ENCODE results near the gene DPM1. TPM values are rescaled to one million over a fixed set of nuclear protein-coding genes. Genes with fewer than 3 reads are reported as not detected.

The DPM1 gene
- 148 and 156 TPM in 2 replicates for total RNA-seq (2014; rRNA removed; shearing (Covaris generic))

GRCh38 chr20:50957798-50958614 is at the start of gene DPM1:
DPM1 (minus strand) TSS chr20:50958532; CDS start chr20:50958523, 9 bp downstream.
- DNase-seq (ENCODE audit: low spot score): no peak
- in situ Hi-C loops (cut with HindIII; ENCODE audit: low sequenced_read_pairs): no loop called here

DNA sequence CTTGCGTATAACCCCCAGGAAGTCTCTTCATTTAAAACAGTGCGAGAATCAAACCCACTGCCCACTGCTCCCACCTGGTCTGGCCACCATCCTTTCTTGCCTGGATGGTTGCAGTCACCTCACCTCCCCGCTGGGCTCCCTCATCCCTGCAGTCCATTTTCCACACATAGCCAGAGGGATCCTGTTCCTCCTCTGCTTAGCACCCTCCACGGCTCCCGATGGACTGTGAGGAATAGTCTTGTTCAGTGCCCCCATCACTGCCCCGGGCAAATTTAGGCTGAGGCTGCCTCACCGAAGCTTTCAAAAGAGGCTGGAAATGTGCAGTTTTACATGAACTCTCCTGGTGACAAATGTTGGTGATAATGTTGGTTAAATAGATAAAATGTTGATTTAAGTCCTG is 46.9 kb upstream of the DPM1 start:
- no peak for DNase-seq (ENCODE audit: low spot score)
- in situ Hi-C loops (cut with HindIII; ENCODE audit: low sequenced_read_pairs): loop anchor here (10.0 kb wide), 1 partner anchor 320 kb away; no protein-coding TSS in a partner anchor

DNA sequence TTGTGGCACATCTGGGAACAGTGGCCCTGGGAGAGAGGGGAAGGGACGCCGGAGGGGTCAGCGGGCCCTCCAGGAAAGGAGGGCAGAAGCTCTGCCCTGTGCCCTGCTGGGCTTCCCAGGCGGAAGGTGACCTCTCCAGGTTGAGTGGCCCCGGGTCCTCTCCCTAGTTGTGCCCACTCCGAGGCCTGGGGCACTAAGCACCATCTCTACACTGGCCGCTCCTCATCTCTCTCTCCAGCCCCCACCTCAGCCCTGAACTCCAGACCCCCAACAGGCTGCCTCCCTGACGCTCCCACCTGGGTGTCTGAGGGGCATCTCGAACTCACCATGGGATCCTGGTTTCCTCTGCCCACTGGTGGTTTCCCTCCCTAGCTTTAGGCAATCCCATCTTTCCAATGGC is 46.4 kb upstream of the DPM1 start:
- no peak for DNase-seq (ENCODE audit: low spot score)
- in situ Hi-C loops (cut with HindIII; ENCODE audit: low sequenced_read_pairs): loop anchor here (10.0 kb wide), 1 partner anchor 320 kb away; no protein-coding TSS in a partner anchor

DNA sequence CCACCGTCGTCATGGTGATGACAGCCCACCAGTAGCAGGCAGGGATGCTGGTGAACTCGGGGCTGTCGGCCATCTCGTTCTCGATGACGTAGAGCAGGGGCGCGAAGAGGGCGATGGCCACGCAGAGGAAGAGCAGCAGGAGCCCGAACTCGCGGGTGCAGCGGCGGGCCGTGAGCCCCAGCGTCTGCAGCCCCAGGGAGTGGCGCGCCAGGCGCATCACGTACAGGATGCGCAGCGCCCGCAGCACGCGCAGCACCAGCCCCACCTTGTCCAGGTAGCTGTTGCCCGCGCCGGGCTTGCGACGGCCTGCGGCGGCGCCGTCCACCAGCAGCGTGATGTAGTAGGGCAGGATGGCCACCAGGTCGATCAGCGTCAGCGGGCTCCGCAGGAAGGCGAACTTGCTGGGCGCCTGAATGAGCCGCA is 46.0 kb upstream of the DPM1 start:
- in situ Hi-C loops (cut with HindIII; ENCODE audit: low sequenced_read_pairs): loop anchor here (10.0 kb wide), 1 partner anchor 320 kb away; no protein-coding TSS in a partner anchor
- DNase-seq (ENCODE audit: low spot score): no peak

DNA sequence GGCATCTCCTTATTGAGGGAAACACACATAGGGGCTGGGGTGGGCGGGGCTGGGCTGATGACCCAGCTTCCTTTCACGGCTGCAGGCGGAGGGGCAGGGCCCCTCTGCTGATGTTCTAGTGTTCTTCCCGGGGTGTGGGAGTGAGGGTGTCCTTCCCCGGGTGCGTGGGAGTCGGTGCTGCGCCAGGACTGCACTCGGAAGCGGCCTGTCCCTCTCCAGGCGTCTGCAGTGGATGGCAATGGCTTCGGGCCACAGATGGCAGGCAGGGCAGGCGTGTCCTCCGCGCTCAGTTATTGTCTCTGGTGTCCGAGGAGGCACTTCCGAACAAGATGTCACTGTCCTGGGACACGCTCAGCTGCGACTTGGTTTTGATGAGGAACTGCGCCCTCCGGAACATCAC is 45.4 kb upstream of the DPM1 start:
- in situ Hi-C loops (cut with HindIII; ENCODE audit: low sequenced_read_pairs): loop anchor here (10.0 kb wide), 1 partner anchor 321 kb away; no protein-coding TSS in a partner anchor
- no peak for DNase-seq (ENCODE audit: low spot score)

- in situ Hi-C loops (cut with HindIII; ENCODE audit: low sequenced_read_pairs): loop anchor here (10.0 kb wide), 1 partner anchor 322 kb away; no protein-coding TSS in a partner anchor
- no peak for DNase-seq (ENCODE audit: low spot score)
Measured at GRCh38 chr20:51002633-51003032, 44.3 kb upstream of the DPM1 start.

- in situ Hi-C loops (cut with HindIII; ENCODE audit: low sequenced_read_pairs): loop anchor here (10.0 kb wide), 1 partner anchor 323 kb away; no protein-coding TSS in a partner anchor
- DNase-seq (ENCODE audit: low spot score): no peak
Measured at GRCh38 chr20:51001430-51002265, 43.3 kb upstream of the DPM1 start.

DNA sequence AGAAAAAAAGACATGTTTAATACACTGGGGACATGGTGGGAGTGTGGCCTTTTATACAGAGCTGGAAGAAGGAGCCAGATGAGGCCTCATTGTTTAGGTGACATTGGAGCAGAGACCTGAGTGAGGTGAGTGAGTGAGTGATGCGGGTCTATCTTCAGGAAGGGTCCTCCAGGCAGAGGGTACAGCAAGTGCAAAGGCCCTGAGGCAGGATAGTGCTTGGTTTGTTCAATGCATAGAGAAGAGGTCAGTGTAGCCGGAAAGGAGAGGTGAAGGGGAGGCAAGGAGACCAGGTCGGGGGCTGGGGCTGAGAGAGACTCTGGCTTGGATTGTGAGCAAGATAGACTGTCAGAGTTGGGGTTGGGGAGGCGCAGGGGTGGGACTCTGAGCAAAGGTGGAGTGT is 41.0 kb upstream of the DPM1 start:
- no peak for DNase-seq (ENCODE audit: low spot score)
- in situ Hi-C loops (cut with HindIII; ENCODE audit: low sequenced_read_pairs): no loop called here

DNA sequence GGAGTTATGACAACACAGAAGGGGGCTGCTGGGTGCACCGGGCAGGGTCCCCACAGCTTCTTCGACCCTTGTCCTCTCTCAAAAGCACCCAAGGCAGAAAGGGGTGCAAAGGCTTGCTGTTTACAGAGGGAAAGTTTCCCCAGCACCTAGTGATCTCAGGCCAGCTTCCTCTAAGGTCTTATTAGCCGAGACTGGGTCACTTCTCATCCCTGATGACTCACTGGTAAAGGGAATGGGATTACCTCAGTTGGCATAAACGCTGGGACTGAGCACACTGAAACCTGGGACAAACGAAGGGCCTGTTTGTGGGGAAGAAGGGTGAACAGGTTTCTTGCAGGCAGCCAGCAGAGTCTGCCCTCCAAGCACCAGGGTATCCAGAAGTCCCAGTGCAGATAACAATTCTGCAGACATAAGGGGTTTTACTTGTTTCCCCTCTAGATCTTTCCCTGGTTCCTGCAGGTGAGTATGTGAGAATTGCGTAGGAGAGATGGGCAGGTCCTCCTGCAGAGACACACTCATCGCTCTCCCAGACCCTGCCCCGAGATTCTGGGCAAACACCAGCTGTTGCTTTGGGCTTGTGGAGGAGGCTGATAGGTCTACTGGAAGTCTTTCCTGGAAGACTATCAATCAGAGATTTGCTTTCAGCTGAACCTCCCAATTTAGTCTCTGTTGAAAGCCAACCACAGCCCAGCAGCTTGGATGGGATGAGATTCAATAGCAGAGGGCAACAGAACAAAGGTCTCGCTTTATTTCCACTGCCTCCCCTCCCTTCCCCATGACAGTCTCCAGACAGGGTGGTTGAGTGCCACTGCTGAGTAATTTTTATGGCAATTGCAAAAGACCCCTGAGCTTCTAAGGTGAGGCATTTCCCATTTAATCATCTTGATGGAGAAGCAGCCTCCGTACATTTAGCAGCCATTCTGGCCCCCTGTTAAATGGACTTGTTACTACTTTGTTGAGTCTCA is 38.9 kb upstream of the DPM1 start:
- DNase-seq (ENCODE audit: low spot score): no peak
- in situ Hi-C loops (cut with HindIII; ENCODE audit: low sequenced_read_pairs): no loop called here

- in situ Hi-C loops (cut with HindIII; ENCODE audit: low sequenced_read_pairs): no loop called here
- DNase-seq (ENCODE audit: low spot score): no peak
Measured at GRCh38 chr20:50995506-50995905, 37.2 kb upstream of the DPM1 start.

DNA sequence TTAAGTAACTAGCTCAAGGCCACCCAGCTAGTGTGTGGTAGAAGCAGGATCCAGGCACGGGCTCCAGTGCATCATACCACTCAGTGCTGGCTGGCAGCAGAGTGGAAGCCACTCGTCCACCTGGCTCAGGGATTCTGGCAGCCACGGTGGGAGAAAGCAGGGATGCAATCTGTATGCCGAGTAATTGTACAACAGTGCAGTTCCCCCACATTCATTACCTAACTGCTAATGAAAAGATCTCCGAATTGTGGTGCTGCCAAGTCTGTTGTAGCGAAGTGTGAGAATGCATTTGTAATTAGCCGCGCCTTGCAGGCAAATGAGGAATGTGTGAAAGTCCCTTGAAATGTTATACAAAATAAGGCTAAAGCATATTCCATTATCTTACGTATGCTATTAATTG is 35.5 kb upstream of the DPM1 start:
- in situ Hi-C loops (cut with HindIII; ENCODE audit: low sequenced_read_pairs): no loop called here
- DNase-seq (ENCODE audit: low spot score): peak; percentile 30

GRCh38 chr20:50992733-50993457 is 34.6 kb upstream of the DPM1 start:
- peak; percentile 50 for DNase-seq (ENCODE audit: low spot score)
- in situ Hi-C loops (cut with HindIII; ENCODE audit: low sequenced_read_pairs): no loop called here

GRCh38 chr20:50992336-50992732 is 34.0 kb upstream of the DPM1 start:
- DNase-seq (ENCODE audit: low spot score): peak; percentile 71
- in situ Hi-C loops (cut with HindIII; ENCODE audit: low sequenced_read_pairs): no loop called here

DNA sequence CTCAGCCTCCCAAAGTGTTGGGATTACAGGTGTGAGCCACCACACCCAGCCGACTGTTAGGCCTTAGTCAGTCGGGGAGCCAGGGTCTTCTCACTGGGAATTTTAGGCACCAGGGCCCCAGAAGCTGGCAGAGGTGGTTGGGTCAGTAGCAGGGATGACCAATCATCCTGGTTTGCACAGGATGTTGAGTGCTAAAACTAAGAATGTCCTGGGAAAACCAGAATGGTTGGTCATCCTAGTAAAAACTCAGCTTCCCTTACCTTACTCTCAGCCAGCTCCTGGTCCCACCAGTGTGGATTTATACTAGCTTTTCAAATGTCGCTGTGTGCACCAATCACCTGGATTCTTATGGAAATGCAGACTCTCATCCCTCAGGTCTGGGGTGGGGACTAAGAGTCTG is 32.7 kb upstream of the DPM1 start:
- no peak for DNase-seq (ENCODE audit: low spot score)
- in situ Hi-C loops (cut with HindIII; ENCODE audit: low sequenced_read_pairs): no loop called here

DNA sequence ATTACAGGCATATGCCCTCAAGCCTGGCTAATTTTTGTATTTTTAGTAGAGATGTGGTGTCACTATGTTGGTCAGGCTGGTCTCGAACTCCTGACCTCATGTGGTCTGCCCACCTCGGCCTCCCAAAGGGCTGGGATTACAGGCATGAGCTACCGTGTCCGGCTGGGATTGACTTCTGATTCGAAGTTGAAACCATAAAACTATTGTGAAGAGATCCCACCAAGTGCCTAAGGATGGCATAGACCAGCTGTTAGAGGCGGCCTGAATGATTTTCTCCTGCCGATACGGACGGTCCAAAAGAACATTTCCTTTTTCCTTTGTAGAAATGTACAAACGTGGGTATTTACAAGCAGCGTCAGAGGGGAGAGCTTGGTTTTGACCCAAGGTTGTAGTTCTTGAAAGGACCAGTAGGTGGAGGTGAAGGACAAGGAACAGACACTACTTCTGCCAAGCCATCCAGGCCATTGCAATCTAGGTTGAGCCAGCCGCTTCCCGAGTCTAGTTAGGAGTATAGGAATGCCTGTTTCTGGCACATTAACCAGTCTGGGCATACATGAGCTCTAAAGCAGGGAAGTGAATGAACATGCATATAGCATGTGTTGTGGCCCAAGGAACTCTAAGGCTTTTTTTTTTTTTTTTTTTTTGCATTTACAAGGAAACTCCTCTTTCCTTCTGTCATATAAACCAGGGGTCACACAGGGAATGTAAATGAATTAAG is 29.3 kb upstream of the DPM1 start:
- in situ Hi-C loops (cut with HindIII; ENCODE audit: low sequenced_read_pairs): no loop called here
- DNase-seq (ENCODE audit: low spot score): peak; percentile 92

DNA sequence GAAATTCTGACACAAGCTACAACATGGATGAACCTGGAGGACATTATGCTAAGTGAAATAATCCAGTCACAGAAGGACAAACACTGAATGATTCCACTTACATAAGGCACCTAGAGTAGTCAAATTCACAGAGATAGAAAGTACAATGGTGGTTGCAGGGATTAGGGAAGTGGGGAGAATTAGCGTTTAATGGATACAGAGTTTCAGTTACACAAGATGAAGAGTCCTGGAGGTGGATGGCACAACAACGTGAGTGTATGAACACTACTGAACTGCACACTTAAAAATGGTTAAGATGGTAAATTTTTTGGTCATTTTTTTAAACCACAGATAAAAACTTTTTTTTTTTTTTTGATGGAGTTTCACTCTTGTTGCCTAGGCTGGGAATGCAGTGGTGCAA is 25.0 kb upstream of the DPM1 start:
- DNase-seq (ENCODE audit: low spot score): no peak
- in situ Hi-C loops (cut with HindIII; ENCODE audit: low sequenced_read_pairs): no loop called here

DNA sequence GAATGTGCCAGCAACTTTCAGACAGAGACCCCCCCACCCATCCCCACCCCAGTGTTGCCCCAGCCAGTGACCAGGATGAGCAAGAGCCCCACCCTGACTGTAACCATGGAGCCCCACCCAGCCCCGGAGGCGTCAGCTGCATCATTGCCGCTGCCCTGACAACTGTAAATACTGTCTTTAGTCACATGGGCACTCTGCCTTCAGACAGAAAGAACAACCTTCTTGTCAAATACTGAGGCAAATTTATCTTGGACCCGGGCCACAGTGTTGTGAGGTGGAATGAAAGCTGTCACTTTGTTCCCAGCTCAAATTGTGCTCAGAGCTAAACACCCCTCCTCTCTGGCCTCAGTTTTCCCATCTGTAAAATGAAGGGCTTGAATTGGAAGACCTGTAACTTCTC is 24.0 kb upstream of the DPM1 start:
- DNase-seq (ENCODE audit: low spot score): no peak
- in situ Hi-C loops (cut with HindIII; ENCODE audit: low sequenced_read_pairs): no loop called here

GRCh38 chr20:50981714-50982048 is 23.3 kb upstream of the DPM1 start:
- in situ Hi-C loops (cut with HindIII; ENCODE audit: low sequenced_read_pairs): no loop called here
- DNase-seq (ENCODE audit: low spot score): no peak

Data from G401 (cell line).